ENCODE results near the gene CCDC197.

- TF ChIP-seq POLR2A (IDR thresholded peaks at IDR 0.05) = no peak
- TF ChIP-seq CTCF (IDR thresholded peaks at IDR 0.05) = no peak
These were observed 57.8 kb downstream of the CCDC197 start for GRCh38 chr14:94054936-94055335.

All from uterus (tissue), 2 donors.